K562 (cell line): ENCODE data around the gene AMFR. TPM values are rescaled to one million over a fixed set of nuclear protein-coding genes. Genes with fewer than 3 reads are reported as not detected.

Source experiments
- ATAC-seq: fragments of 200-7000 bp; cut with Tn5 transposase; 3 replicates; pipeline ENCODE4 v1.9.1; 2020; ENCODE audit warnings: moderate library complexity
- BruUV-seq: library from RNA; stranded (reverse); fragments of 400-500 nt; replicated peaks from 2 replicates; lab custom pipeline; 2021; lab: Mats Ljungman, UMichigan
- CTCF ChIA-PET: fragments of 300-600 bp; formaldehyde crosslinking; extraction: SDS; loops from one replicate; lab custom pipeline; 2021; ENCODE audit warnings: low intra/inter-chr PET ratio; lab: Yijun Ruan, JAX
- POLR2A ChIA-PET: fragments of 300-600, 350-650 bp; sonication (Branson Sonifier 250); formaldehyde crosslinking; extraction: SDS; loops from one replicate; lab custom pipeline; 2021; ENCODE audit warnings: antibody characterized with exemption, inconsistent platforms; lab: Yijun Ruan, JAX
- DNase-seq, 4 experiments: peaks; one replicate each; pipeline versions ENCODE4 v3.0.0 to v3.0.0-alpha.2; 2011 to 2018; ENCODE audit warnings: low spot score in 3 of 4, mixed read lengths in 3 of 4; ENCODE audit errors: extremely low read depth in 1 of 4
- FAIRE-seq: peaks from 2 replicates; lab custom pipeline; 2011; peaks lifted over from hg19 to GRCh38; lab: Jason Lieb, UNC
- H2AFZ ChIP-seq: 2 replicates; pipeline ENCODE4 v1.6.0; 2011; ENCODE audit warnings: low read depth, low read length, control low read depth, inconsistent platforms
- H3K27ac ChIP-seq: fragments of 200-600 bp; 3 replicates; pipeline ENCODE4 v1.8.0; 2011; ENCODE audit warnings: low read depth, mild to moderate bottlenecking, control low read depth, inconsistent platforms, low read length, moderate library complexity, mixed read lengths; ENCODE audit errors: extremely low read depth
- H3K27me3 ChIP-seq, 2 experiments: fragments of 300-600 bp in 1 of 2; 2 replicates in 1 of 2; 3 replicates in 1 of 2; pipeline versions ENCODE4 v1.6.0 to v1.8.0; 2011; ENCODE audit warnings: inconsistent platforms in 2 of 2, low read length in 2 of 2, mild to moderate bottlenecking in 1 of 2, mixed read lengths in 1 of 2, moderate library complexity in 1 of 2; ENCODE audit not compliant: control insufficient read depth in 2 of 2, insufficient read depth in 2 of 2
- H3K36me3 ChIP-seq: fragments of 300-600 bp; 3 replicates; pipeline ENCODE4 v1.8.0; 2011; ENCODE audit warnings: mild to moderate bottlenecking, low read length, inconsistent platforms; ENCODE audit not compliant: control insufficient read depth, insufficient read depth
- H3K4me1 ChIP-seq, 2 experiments: fragments of 200-600 bp in 1 of 2; replicated peaks in 1 of 2; 2 replicates in 1 of 2; 3 replicates in 1 of 2; pipeline versions ENCODE4 v1.5.1 to v1.8.0; 2011; ENCODE audit warnings: inconsistent platforms in 2 of 2, low read length in 2 of 2, mild to moderate bottlenecking in 1 of 2, mixed read lengths in 1 of 2, moderate library complexity in 1 of 2; ENCODE audit not compliant: control insufficient read depth in 2 of 2, insufficient read depth in 2 of 2
- H3K4me2 ChIP-seq: 2 replicates; pipeline ENCODE4 v1.6.1; 2011; ENCODE audit warnings: low read length, control low read depth, inconsistent platforms, mixed read lengths; ENCODE audit not compliant: insufficient read depth
- H3K4me3 ChIP-seq: fragments of 200-600 bp; sonication (generic), shearing (Covaris generic); 2 replicates; pipeline ENCODE4 v1.5.1; 2016; ENCODE audit warnings: control low read depth, inconsistent platforms
- H3K79me2 ChIP-seq: fragments of 200-600 bp; 3 replicates; pipeline ENCODE4 v1.8.0; 2011; ENCODE audit warnings: low read length, inconsistent platforms; ENCODE audit not compliant: control insufficient read depth, insufficient read depth
- H3K9ac ChIP-seq, 2 experiments: 2 replicates each; pipeline versions ENCODE4 v1.6.0 to v1.6.1; 2011; ENCODE audit warnings: low read depth in 2 of 2, low read length in 2 of 2, control low read depth in 1 of 2, inconsistent platforms in 1 of 2, mild to moderate bottlenecking in 1 of 2, mixed read lengths in 1 of 2; ENCODE audit not compliant: insufficient read depth in 1 of 2
- H3K9me1 ChIP-seq: one replicate; pipeline ENCODE4 v1.6.0; 2011; ENCODE audit warnings: inconsistent platforms, mild to moderate bottlenecking, low read length, moderate library complexity; ENCODE audit not compliant: control insufficient read depth, insufficient read depth
- H3K9me3 ChIP-seq: replicated peaks from 2 replicates; pipeline ENCODE4 v1.5.1; 2011; ENCODE audit warnings: low read depth, low read length, inconsistent platforms; ENCODE audit not compliant: control insufficient read depth, insufficient read depth
- H4K20me1 ChIP-seq: replicated peaks from 2 replicates; pipeline ENCODE4 v1.6.1; 2011; ENCODE audit warnings: low read length, inconsistent platforms, mixed read lengths; ENCODE audit not compliant: control insufficient read depth, insufficient read depth
- CHD1 ChIP-seq: fragments of 200-600 bp; sonication (generic); IDR thresholded peaks from one replicate; pipeline ENCODE4 v1.6.1; 2012; ENCODE audit warnings: mild to moderate bottlenecking, moderate library complexity, low read length, inconsistent platforms
- DPF2 ChIP-seq: fragments of 450-650 bp; IDR thresholded peaks from 2 replicates; pipeline ENCODE4 v1.6.1; 2016
- EP300 ChIP-seq: IDR thresholded peaks from 2 replicates; pipeline ENCODE4 v1.6.1; 2012; ENCODE audit warnings: low read length, improper control_type of control experiment
- HMBOX1 ChIP-seq: sonication (generic); IDR thresholded peaks from 2 replicates; pipeline ENCODE4 v1.6.1; 2016
- HMG20A ChIP-seq: fragments of 450-650 bp; formaldehyde crosslinking; conservative IDR thresholded peaks from 2 replicates; pipeline ENCODE4 v1.4.0; 2020; ENCODE audit warnings: mild to moderate bottlenecking, mixed read lengths
- HOXB6 ChIP-seq: fragments of 250-450 bp; sonication (Bioruptor Pico); IDR thresholded peaks from 2 replicates; pipeline ENCODE4 v1.5.1; 2022; ENCODE audit warnings: mild to moderate bottlenecking, borderline replicate concordance
- KDM2B ChIP-seq: fragments of 250-450 bp; sonication (Bioruptor Pico); IDR thresholded peaks from 2 replicates; pipeline ENCODE4 v1.8.0; 2021; ENCODE audit warnings: mild to moderate bottlenecking, moderate library complexity
- LEF1 ChIP-seq: fragments of 450-650 bp; IDR thresholded peaks from 2 replicates; pipeline ENCODE4 v1.6.1; 2016; ENCODE audit warnings: mild to moderate bottlenecking
- MLX ChIP-seq, 2 experiments: fragments of 450-650 bp in 1 of 2; sonication (generic) in 1 of 2; formaldehyde crosslinking; conservative IDR thresholded peaks; 2 replicates each; pipeline versions ENCODE4 v1.4.0 to v1.8.1; 2020 to 2022; ENCODE audit warnings: mild to moderate bottlenecking in 1 of 2, missing genetic modification reagents in 1 of 2
- MXI1 ChIP-seq: IDR thresholded peaks from 2 replicates; pipeline ENCODE4 v1.6.1; 2011; ENCODE audit warnings: low read depth, mild to moderate bottlenecking, improper control_type of control experiment, low read length
- RBM34 ChIP-seq: fragments of 200-400 bp; formaldehyde crosslinking; IDR thresholded peaks from 2 replicates; pipeline ENCODE4 v1.6.1; 2018; ENCODE audit warnings: low read length, borderline replicate concordance; ENCODE audit not compliant: insufficient read depth
- SMC3 ChIP-seq: conservative IDR thresholded peaks from 2 replicates; pipeline ENCODE4 v1.6.1; 2011; ENCODE audit warnings: low read depth, low read length, improper control_type of control experiment; ENCODE audit not compliant: insufficient read depth
- STAT6 ChIP-seq: sonication (generic); formaldehyde crosslinking; IDR thresholded peaks from 2 replicates; pipeline ENCODE4 v1.8.1; 2023; ENCODE audit warnings: mild to moderate bottlenecking, missing genetic modification reagents
- THRAP3 ChIP-seq: fragments of 450-650 bp; IDR thresholded peaks from 2 replicates; pipeline ENCODE4 v1.6.1; 2016; ENCODE audit warnings: mild to moderate bottlenecking, inconsistent platforms, borderline replicate concordance
- WHSC1 ChIP-seq: IDR thresholded peaks from one replicate; pipeline ENCODE4 v1.6.1; 2012; ENCODE audit warnings: low read length, control low read depth, inconsistent platforms
- ZFX ChIP-seq: sonication (generic); formaldehyde crosslinking; IDR thresholded peaks from 2 replicates; pipeline ENCODE4 v1.8.0; 2022; ENCODE audit warnings: mild to moderate bottlenecking, missing genetic modification reagents, moderate library complexity
- ZNF263 ChIP-seq: sonication (generic); formaldehyde crosslinking; IDR thresholded peaks from 2 replicates; pipeline ENCODE4 v1.8.0; 2022; ENCODE audit warnings: mild to moderate bottlenecking, missing genetic modification reagents, borderline replicate concordance
- ZNF77 ChIP-seq: fragments of 250-450 bp; sonication (Bioruptor Pico); IDR thresholded peaks from 2 replicates; pipeline ENCODE4 v1.5.0; 2020
- whole genome bisulfite sequencing: fragments of 100-300 bp; shearing (Covaris generic); methylation state at CpG from one replicate; pipeline ENCODE4 v1.1.6; 2016; ENCODE audit warnings: low coverage, mixed read lengths; ENCODE audit not compliant: insufficient coverage; ENCODE audit errors: missing lambda C conversion rate; 5-methylcytosine and 5-hydroxymethylcytosine counted together
- in situ Hi-C: fragments of 300-500 bp; cut with MboI; formaldehyde crosslinking; loops from 4 replicates; pipeline ENCODE4 v1.15.0; 2018; ENCODE audit warnings: inconsistent platforms, mixed read lengths
- intact Hi-C: fragments of 100-400 bp; cut with micrococcal nuclease; formaldehyde crosslinking; loops from 2 replicates; pipeline ENCODE4 v1.14.2; 2022
- polyA plus RNA-seq, 8 experiments: library from polyadenylated mRNA; depleted of rRNA in 4 of 8; stranded (reverse) in 5 of 8; unstranded in 3 of 8; fragments of >200 nt; fragmentation: Nextera tagmentation in 2 of 8; fragmentation: Illumina TruSeq in 1 of 8; extraction: Ambion mirVana in 2 of 8; extraction: Trizol in 1 of 8; gene quantifications; 2 replicates each; pipeline versions ENCODE4 v1.2.1 to v1.2.3, GENCODE V29; 2011 to 2014; ENCODE audit warnings: inconsistent platforms in 1 of 8, missing spikeins in 1 of 8
- total RNA-seq, 7 experiments: library from RNA; depleted of rRNA in 6 of 7; stranded (reverse); fragments of >200 nt in 6 of 7; fragmentation: Illumina TruSeq in 2 of 7; extraction: Trizol in 2 of 7; gene quantifications; 2 replicates each; pipeline versions ENCODE4 v1.2.1 to v1.2.3, GENCODE V29; 2011 to 2021; ENCODE audit warnings: low replicate concordance in 1 of 7

Gene AMFR
- total and polyA plus RNA-seq, 9 of the 15 experiments (the other 6 are each of a cell fraction or from before 2014, with no cell fraction given) = 15.6 to 113 (median 58.4) TPM

GRCh38 chr16:56332464-56333079 is 92.8 kb downstream of the AMFR start (continued):
- TF ChIP-seq HMBOX1 (no peak), ZNF77 (CRISPR knock-in tag) (no peak), SMC3 (peak; percentile 78)

- no peak overlapping the region for H3K4me3 ChIP-seq
- H4K20me1 ChIP-seq = peaks cover 4% of the 10 kb centered on the region
- in situ Hi-C loops (no loop called here), intact Hi-C loops (loop anchor here (1.0 to 5.0 kb wide), 5 partner anchors 24 to 370 kb away; partner anchors contain the start of gene AMFR)
- no peaks in the 10 kb centered on the region for H3K79me2 ChIP-seq
- WGBS = 11% methylated on average over 6 of the region's 8 CpGs
- H2AFZ ChIP-seq = no peak overlapping the region
- CTCF ChIA-PET = interaction anchor here (0.6 to 2.7 kb wide), 2 partner anchors 25 to 27 kb away, joined by 3 to 20 read pairs; no protein-coding TSS in a partner anchor
- H3K27ac ChIP-seq = no peak overlapping the region
- no peak overlapping the region for H3K4me2 ChIP-seq
- POLR2A ChIA-PET = interaction anchor here (1.0 kb wide), 2 partner anchors 9 to 439 kb away, joined by 3 read pairs; no protein-coding TSS in a partner anchor
- H3K4me1 ChIP-seq = peaks cover 0 to 22% of the 10 kb centered on the region in 2 experiments; a peak in 1 of 5 replicates
- DNase-seq = no peak
- BruUV-seq = no TSS peak
- ATAC-seq = no peak
- no peak for FAIRE-seq
- no peak overlapping the region for H3K9ac ChIP-seq
- H3K9me1 ChIP-seq = no peaks in the 10 kb centered on the region
- peaks cover 28 to 71% of the 10 kb centered on the region in 2 experiments; a peak in 3 of 5 replicates for H3K27me3 ChIP-seq
- no peaks in the 10 kb centered on the region for H3K36me3 ChIP-seq
- H3K9me3 ChIP-seq = no peaks in the 10 kb centered on the region
- TF ChIP-seq KDM2B (CRISPR knock-in tag) (no peak), THRAP3 (no peak), HMG20A (CRISPR knock-in tag) (no peak), MLX (CRISPR knock-in tag; conservative IDR thresholded peaks at IDR 0.05) (no peak), ZFX (no peak), HOXB6 (CRISPR knock-in tag) (no peak), ZNF263 (CRISPR knock-in tag) (no peak), MXI1 (no peak), WHSC1 (no peak), CHD1 (no peak), RBM34 (no peak), EP300 (no peak), LEF1 (no peak), DPF2 (no peak), STAT6 (CRISPR knock-in tag) (no peak)
Observed at GRCh38 chr16:56331915-56332314, 93.4 kb downstream of the AMFR start.
